A375 (cell line): Measurements from ENCODE around the gene EPS8L1. TPM values are rescaled to one million over a fixed set of nuclear protein-coding genes. Genes with fewer than 3 reads are reported as not detected.

ENCODE experiments used
- small RNA-seq: library from RNA; depleted of rRNA; stranded (forward); fragments of <200 nt; gene quantifications from one replicate; pipeline ENCODE3, GENCODE V24; 2014
- total RNA-seq: library from RNA; depleted of rRNA; stranded (reverse); fragments of >200 nt; shearing (Covaris generic); gene quantifications from 2 replicates; pipeline ENCODE4 v1.2.3, GENCODE V29; 2014; rRNA removed

EPS8L1 gene
- 3.0 and 4.6 TPM in 2 replicates for total RNA-seq

GRCh38 chr19:55075371-55075998 is at the start of gene EPS8L1:
TSS of gene EPS8L1 (plus strand) at chr19:55075869. CDS start at chr19:55076445, 576 bp downstream.

GRCh38 chr19:55062735-55063491 is 12.8 kb upstream of the EPS8L1 start, which contains the start of gene RDH13:
TSS of gene RDH13 (minus strand) at chr19:55063148. CDS start at chr19:55063032, 116 bp downstream.

GRCh38 chr19:55116859-55117662 is 41.4 kb downstream of the EPS8L1 start, which contains the start of gene PPP1R12C:
TSS of gene PPP1R12C (minus strand) at chr19:55117637. CDS start at chr19:55117543, 94 bp downstream.

Small RNA genes lying within 50 kb of the gene (small RNA-seq; reads per million reads assigned to genes)
- not detected for gene MIR7975

Other genes with a start within 250 kb of the EPS8L1 start
- gene KIR2DS4, start 243.2 kb upstream of the EPS8L1 start, total RNA-seq: not detected in 2 replicates
- not detected in 2 replicates for gene KIR3DL2, start 225.4 kb upstream of the EPS8L1 start, total RNA-seq
- not detected in 2 replicates for gene FCAR, start 201.6 kb upstream of the EPS8L1 start, total RNA-seq
- 0.72 and 0.91 TPM in 2 replicates for gene NCR1, start 169.7 kb upstream of the EPS8L1 start, total RNA-seq
- not detected in 2 replicates for gene NLRP7, start 128.3 kb upstream of the EPS8L1 start, total RNA-seq
- gene NLRP2, start 109.5 kb upstream of the EPS8L1 start, total RNA-seq: 1.2 and 4.1 TPM in 2 replicates
- not detected in 2 replicates for gene GP6, start 37.6 kb upstream of the EPS8L1 start, total RNA-seq
- gene RDH13, start 12.7 kb upstream of the EPS8L1 start, total RNA-seq: 16.1 and 18.9 TPM in 2 replicates
- gene PPP1R12C, start 41.8 kb downstream of the EPS8L1 start, total RNA-seq: 92.2 and 96.9 TPM in 2 replicates
- 82.8 and 83.9 TPM in 2 replicates for gene TNNT1, start 73.3 kb downstream of the EPS8L1 start, total RNA-seq
- 1.2 TPM in 1 of 2 replicates, not detected in the other for gene TNNI3, start 81.9 kb downstream of the EPS8L1 start, total RNA-seq
- gene DNAAF3, start 90.7 kb downstream of the EPS8L1 start, total RNA-seq: 2.6 and 2.9 TPM in 2 replicates
- gene SYT5, start 104.4 kb downstream of the EPS8L1 start, total RNA-seq: 3.3 and 5.7 TPM in 2 replicates
- gene PTPRH, start 133.6 kb downstream of the EPS8L1 start, total RNA-seq: 16.5 and 18.5 TPM in 2 replicates
- 0.90 and 3.1 TPM in 2 replicates for gene TMEM86B, start 152.9 kb downstream of the EPS8L1 start, total RNA-seq
- 63.9 and 64.2 TPM in 2 replicates for gene PPP6R1, start 183.1 kb downstream of the EPS8L1 start, total RNA-seq
- gene HSPBP1, start 204.2 kb downstream of the EPS8L1 start, total RNA-seq: 83.0 and 94.4 TPM in 2 replicates
- 24.6 and 33.9 TPM in 2 replicates for gene BRSK1, start 208.1 kb downstream of the EPS8L1 start, total RNA-seq
- not detected in 2 replicates for gene TMEM150B, start 249.5 kb downstream of the EPS8L1 start, total RNA-seq